ENCODE measurements around the gene GLI2. TPM values are rescaled to one million over a fixed set of nuclear protein-coding genes. Genes with fewer than 3 reads are reported as not detected.

GLI2 gene
- total RNA-seq, 1 experiment from 2014 or later, result 3.4 TPM

- TF ChIP-seq MAX (IDR thresholded peaks at IDR 0.05) (no peak), EZH2 (IDR thresholded peaks at IDR 0.05) (no peak), POLR2AphosphoS5 (IDR thresholded peaks at IDR 0.05; ENCODE audit: low read depth, low read length) (no peak)
Observed at GRCh38 chr2:120703330-120703994, 32.2 kb upstream of the GLI2 start (continued).

- H3K4me1 ChIP-seq (ENCODE audit: control insufficient read depth in 1 of 2, insufficient read depth in 2 of 2, low read length in 2 of 2), result peaks cover 19 to 42% of the 10 kb centered on the region in 2 experiments; a peak in 3 of 4 replicates
- BruUV-seq (replicated peaks), result no TSS peak
- ChIA-PET RAD21 (ENCODE audit: low non-redundant PET in 1 of 2, low total read pairs in 2 of 2, uncharacterized antibody in 2 of 2, unreplicated experiment in 2 of 2) (no interaction called here), CTCF (interaction anchor here (0.9 kb wide), 1 partner anchor 367 kb away, joined by 3 read pairs; no protein-coding TSS in a partner anchor), POLR2A (interaction anchor here (2.2 kb wide), 1 partner anchor 370 kb away, joined by 17 read pairs; no protein-coding TSS in a partner anchor)
- H3K9ac ChIP-seq (ENCODE audit: low read length), result no peak overlapping the region
- no peak overlapping the region for H2AFZ ChIP-seq (ENCODE audit: low read depth, low read length, poor library complexity, severe bottlenecking)
- no peak overlapping the region for H3K27ac ChIP-seq (ENCODE audit: low read depth, low read length)
- TF ChIP-seq SP1 (IDR thresholded peaks at IDR 0.05; ENCODE audit: low read depth) (no peak), EZH2 (IDR thresholded peaks at IDR 0.05) (no peak), CEBPB (IDR thresholded peaks at IDR 0.05; ENCODE audit: low read depth) (no peak)
- no peaks in the 10 kb centered on the region for H4K20me1 ChIP-seq (ENCODE audit: insufficient read depth)
- intact Hi-C loops (cut with micrococcal nuclease), result no loop called here
- H3K4me3 ChIP-seq (replicated peaks in 1 of 2; ENCODE audit: low read depth in 1 of 2, low read length in 2 of 2), result 0 out of 4 replicates have a peak overlapping the region, but pooled peaks of 1 of the 2 experiments have one; percentile 13
- H3K4me2 ChIP-seq (ENCODE audit: low read length), result peak overlapping the region; percentile 46
- H3K9me2 ChIP-seq (ENCODE audit: insufficient read depth), result no peaks in the 10 kb centered on the region
- no peaks in the 10 kb centered on the region for H3K79me2 ChIP-seq (ENCODE audit: insufficient read depth, low read length)
- H3K36me3 ChIP-seq (ENCODE audit: control insufficient read depth in 1 of 2, insufficient read depth in 2 of 2, low read length in 2 of 2), result no peaks in the 10 kb centered on the region
- DNase-seq (ENCODE audit: low read depth, low spot score), result no peak
- no peaks in the 10 kb centered on the region for H3K9me3 ChIP-seq (ENCODE audit: control insufficient read depth in 1 of 2, insufficient read depth in 1 of 2, low read depth in 1 of 2, low read length in 2 of 2)
- no peaks in the 10 kb centered on the region for H3K27me3 ChIP-seq (ENCODE audit: insufficient read depth, low read length)
- ATAC-seq, result peak; percentile 28
Observed at GRCh38 chr2:120704696-120705095, 31.0 kb upstream of the GLI2 start.

- no peaks in the 10 kb centered on the region for H3K9me2 ChIP-seq (ENCODE audit: insufficient read depth)
- H3K9me3 ChIP-seq (ENCODE audit: control insufficient read depth in 1 of 2, insufficient read depth in 1 of 2, low read depth in 1 of 2, low read length in 2 of 2), result no peaks in the 10 kb centered on the region
- H4K20me1 ChIP-seq (ENCODE audit: insufficient read depth), result no peaks in the 10 kb centered on the region
- H3K4me1 ChIP-seq (ENCODE audit: control insufficient read depth in 1 of 2, insufficient read depth in 2 of 2, low read length in 2 of 2), result peaks cover 19 to 34% of the 10 kb centered on the region in 2 experiments; a peak in 3 of 4 replicates
- no peaks in the 10 kb centered on the region for H3K79me2 ChIP-seq (ENCODE audit: insufficient read depth, low read length)
- intact Hi-C loops (cut with micrococcal nuclease), result no loop called here
- DNase-seq (ENCODE audit: low read depth, low spot score), result no peak
- no peak overlapping the region for H3K4me2 ChIP-seq (ENCODE audit: low read length)
- H3K4me3 ChIP-seq (replicated peaks in 1 of 2; ENCODE audit: low read depth in 1 of 2, low read length in 2 of 2), result no peak overlapping the region
- RAD21 ChIA-PET (ENCODE audit: low non-redundant PET in 1 of 2, low total read pairs in 2 of 2, uncharacterized antibody in 2 of 2, unreplicated experiment in 2 of 2), result no interaction called here
- no peak overlapping the region for H3K27ac ChIP-seq (ENCODE audit: low read depth, low read length)
- H3K36me3 ChIP-seq (ENCODE audit: control insufficient read depth in 1 of 2, insufficient read depth in 2 of 2, low read length in 2 of 2), result no peaks in the 10 kb centered on the region
- H3K9ac ChIP-seq (ENCODE audit: low read length), result no peak overlapping the region
- no peak for ATAC-seq
- H3K27me3 ChIP-seq (ENCODE audit: insufficient read depth, low read length), result no peaks in the 10 kb centered on the region
- H2AFZ ChIP-seq (ENCODE audit: low read depth, low read length, poor library complexity, severe bottlenecking), result no peak overlapping the region
- CTCF ChIA-PET, result interaction anchor here (1.1 kb wide), 1 partner anchor 28 kb away, joined by 3 read pairs; no protein-coding TSS in a partner anchor
- POLR2A ChIA-PET, result interaction anchor here (1.5 kb wide), 1 partner anchor 367 kb away, joined by 7 read pairs; no protein-coding TSS in a partner anchor
- no TSS peak for BruUV-seq (replicated peaks)
- TF ChIP-seq EZH2phosphoT487 (IDR thresholded peaks at IDR 0.05; ENCODE audit: borderline replicate concordance), result no peak
- no peak for TF ChIP-seq SIN3A (IDR thresholded peaks at IDR 0.05; ENCODE audit: low read depth)
- TF ChIP-seq REST (IDR thresholded peaks at IDR 0.05; ENCODE audit: low read depth), result no peak
- TF ChIP-seq ATF3 (IDR thresholded peaks at IDR 0.05), result no peak
- no peak for TF ChIP-seq ZBTB33 (IDR thresholded peaks at IDR 0.05; ENCODE audit: extremely low read depth, insufficient replicate concordance, low read length)
- TF ChIP-seq POLR2A (IDR thresholded peaks at IDR 0.05; ENCODE audit: borderline replicate concordance, extremely low read depth, insufficient read depth, insufficient read length), result no peak
- TF ChIP-seq ELF1 (IDR thresholded peaks at IDR 0.05; ENCODE audit: borderline replicate concordance, low read depth), result no peak
Observed at GRCh38 chr2:120707816-120708215, 27.9 kb upstream of the GLI2 start.

All from HCT116 (cell line).